Measurements from ENCODE around the gene PLAC8.
"Not testable (repeated sequence)": the region's sequence is repeated elsewhere in the genome, so short reads cannot be mapped to it uniquely, and the experiment has no call there.

PLAC8 gene

GRCh38 chr4:83062739-83063138 is 51.8 kb downstream of the PLAC8 start:
- DNase-seq: no peak

GRCh38 chr4:83054928-83055327 is 59.6 kb downstream of the PLAC8 start:
- DNase-seq: no peak

GRCh38 chr4:83048781-83049180 is 65.7 kb downstream of the PLAC8 start:
- not testable (repeated sequence) for DNase-seq

- DNase-seq: no peak
Measured at GRCh38 chr4:83046693-83047473, 67.6 kb downstream of the PLAC8 start.

- no peak for DNase-seq
Measured at GRCh38 chr4:83043801-83044407, 70.6 kb downstream of the PLAC8 start.

- not testable (repeated sequence) for DNase-seq
Measured at GRCh38 chr4:83043157-83043556, 71.4 kb downstream of the PLAC8 start.

GRCh38 chr4:83040269-83040668 is 74.3 kb downstream of the PLAC8 start:
- no peak for DNase-seq
